ENCODE results near the gene IL17RC. TPM values are rescaled to one million over a fixed set of nuclear protein-coding genes. Genes with fewer than 3 reads are reported as not detected.

Gene IL17RC
- total RNA-seq, 4 donors from 2014 or later = 14.8 to 67.3 (median 47.2) TPM

GRCh38 chr3:9976721-9977709 is 60.1 kb downstream of the IL17RC start:
- no peak for TF ChIP-seq CTCF (IDR thresholded peaks at IDR 0.05 in 4 of 5, conservative IDR thresholded peaks at IDR 0.05 in 1 of 5)
- TF ChIP-seq POLR2A (IDR thresholded peaks at IDR 0.05) = peak; percentile 36 to 37
- H3K4me1 ChIP-seq = peaks cover 36 to 54% of the 10 kb centered on the region in 2 donors
- peaks cover 0 to 28% of the 10 kb centered on the region in 2 donors for H3K36me3 ChIP-seq
- H3K4me3 ChIP-seq = peak overlapping the region; percentile 23 to 56 (median 50)
- no peaks in the 10 kb centered on the region for H3K27me3 ChIP-seq
- ATAC-seq = peak; percentile 98 to 99
- H3K9me3 ChIP-seq = no peaks in the 10 kb centered on the region
- H3K27ac ChIP-seq = peak overlapping the region; percentile 89 to 96 (median 90)
- in situ Hi-C loops (cut with MboI; ENCODE audit: low sequenced_read_pairs in 4 of 4) (no loop called here), intact Hi-C loops (cut with DNase I; ENCODE audit: low total_unique reads) (loop anchor here (2.0 to 5.0 kb wide), 3 partner anchors 30 to 580 kb away; partner anchors contain the start of gene SETD5)
- DNase-seq = peak; percentile 83 to 93

GRCh38 chr3:9978710-9979305 is 61.9 kb downstream of the IL17RC start:
- TF ChIP-seq CTCF (IDR thresholded peaks at IDR 0.05 in 4 of 5, conservative IDR thresholded peaks at IDR 0.05 in 1 of 5) (no peak), POLR2A (IDR thresholded peaks at IDR 0.05) (peak in 1 of 2 donors; percentile 11)
- intact Hi-C loops (cut with DNase I; ENCODE audit: low total_unique reads) (loop anchor here (2.0 to 5.0 kb wide), 2 partner anchors 46 to 213 kb away; partner anchors contain the start of gene CRELD1), in situ Hi-C loops (cut with MboI; ENCODE audit: low sequenced_read_pairs in 4 of 4) (no loop called here)
- ATAC-seq (no peak), DNase-seq (no peak)
- H3K4me3 ChIP-seq = no peak overlapping the region
- peaks cover 0 to 10% of the 10 kb centered on the region in 2 donors for H3K36me3 ChIP-seq
- H3K4me1 ChIP-seq = peaks cover 44 to 64% of the 10 kb centered on the region in 2 donors
- peak overlapping the region; percentile 89 to 96 (median 90) for H3K27ac ChIP-seq
- no peaks in the 10 kb centered on the region for H3K27me3 ChIP-seq
- H3K9me3 ChIP-seq = no peaks in the 10 kb centered on the region

- TF ChIP-seq CTCF (IDR thresholded peaks at IDR 0.05 in 4 of 5, conservative IDR thresholded peaks at IDR 0.05 in 1 of 5) = no peak
- TF ChIP-seq POLR2A (IDR thresholded peaks at IDR 0.05) = no peak
- Histone ChIP-seq H3K27ac (peak overlapping the region; percentile 89 to 96 (median 90)), H3K4me3 (no peak overlapping the region), H3K9me3 (no peaks in the 10 kb centered on the region), H3K27me3 (no peaks in the 10 kb centered on the region), H3K4me1 (peaks cover 45 to 66% of the 10 kb centered on the region in 2 donors), H3K36me3 (peaks cover 0 to 14% of the 10 kb centered on the region in 2 donors)
- no peak for DNase-seq
- intact Hi-C loops (cut with DNase I; ENCODE audit: low total_unique reads) = no loop called here
- in situ Hi-C loops (cut with MboI; ENCODE audit: low sequenced_read_pairs in 4 of 4) = no loop called here
- no peak for ATAC-seq
Observed at GRCh38 chr3:9980251-9980650, 63.4 kb downstream of the IL17RC start.

Other genes starting within 250 kb of the IL17RC start
- gene CPNE9, start 213.3 kb upstream of the IL17RC start, total RNA-seq = not detected
- gene BRPF1, start 185.4 kb upstream of the IL17RC start, total RNA-seq = 10 to 100 TPM; 12.0 to 19.5 (median 14.7) TPM
- gene OGG1, start 167.1 kb upstream of the IL17RC start, total RNA-seq = 10 to 100 TPM in 1 of 4 donors, 1 to 10 TPM in 3; 4.1 to 13.3 (median 7.4) TPM
- 10 to 100 TPM in 1 of 4 donors, 1 to 10 TPM in 3; 2.1 to 11.6 (median 8.0) TPM for gene CAMK1, start 147.2 kb upstream of the IL17RC start, total RNA-seq
- 10 to 100 TPM; 58.1 to 83.5 (median 66.7) TPM for gene TADA3, start 124.6 kb upstream of the IL17RC start, total RNA-seq
- gene ARPC4, start 124.0 kb upstream of the IL17RC start, total RNA-seq = 100 to 1,000 TPM in 3 of 4 donors, 10 to 100 TPM in 1; 96.8 to 147 (median 143) TPM
- 10 to 100 TPM in 2 of 4 donors, 1 to 10 TPM in 2; 3.2 to 17.6 (median 8.5) TPM for gene TTLL3, start 106.8 kb upstream of the IL17RC start, total RNA-seq
- 10 to 100 TPM; 72.7 to 96.7 (median 75.5) TPM for gene RPUSD3, start 73.1 kb upstream of the IL17RC start, total RNA-seq
- gene CIDEC, start 36.8 kb upstream of the IL17RC start, total RNA-seq = 10 to 100 TPM in 1 of 4 donors, 1 to 10 TPM in 3; 1.4 to 13.4 (median 3.5) TPM
- gene JAGN1, start 26.5 kb upstream of the IL17RC start, total RNA-seq = 10 to 100 TPM; 42.8 to 96.4 (median 67.0) TPM
- 1 to 10 TPM in 1 of 4 donors, under 1 TPM in 2, not detected in 1; 0.20 to 1.5 (median 0.64) TPM for gene IL17RE, start 14.2 kb upstream of the IL17RC start, total RNA-seq
- 10 to 100 TPM; 31.6 to 42.3 (median 37.1) TPM for gene CRELD1, start 16.7 kb downstream of the IL17RC start, total RNA-seq
- 1 to 10 TPM in 3 of 4 donors, under 1 TPM in 1; 0.92 to 7.4 (median 2.5) TPM for gene PRRT3, start 35.3 kb downstream of the IL17RC start, total RNA-seq
- gene EMC3, start 69.7 kb downstream of the IL17RC start, total RNA-seq = 100 to 1,000 TPM; 147 to 329 (median 204) TPM
- gene FANCD2, start 109.3 kb downstream of the IL17RC start, total RNA-seq = 1 to 10 TPM in 1 of 4 donors, under 1 TPM in 2, not detected in 1; 0.46 to 1.3 (median 0.58) TPM
- gene FANCD2OS, start 191.2 kb downstream of the IL17RC start, total RNA-seq = not detected
- gene BRK1, start 198.6 kb downstream of the IL17RC start, total RNA-seq = 10 to 100 TPM; 68.2 to 86.8 (median 69.3) TPM
- 10 to 100 TPM in 3 of 4 donors, 1 to 10 TPM in 1; 7.5 to 17.9 (median 12.8) TPM for gene VHL, start 224.7 kb downstream of the IL17RC start, total RNA-seq
- gene IRAK2, start 247.8 kb downstream of the IL17RC start, total RNA-seq = 10 to 100 TPM; 21.9 to 42.0 (median 25.8) TPM